ENCODE data around the gene CBFA2T2.

GRCh38 chr20:33460711-33461110 is 29.2 kb upstream of the CBFA2T2 start:
- TF ChIP-seq, protein P1, sequence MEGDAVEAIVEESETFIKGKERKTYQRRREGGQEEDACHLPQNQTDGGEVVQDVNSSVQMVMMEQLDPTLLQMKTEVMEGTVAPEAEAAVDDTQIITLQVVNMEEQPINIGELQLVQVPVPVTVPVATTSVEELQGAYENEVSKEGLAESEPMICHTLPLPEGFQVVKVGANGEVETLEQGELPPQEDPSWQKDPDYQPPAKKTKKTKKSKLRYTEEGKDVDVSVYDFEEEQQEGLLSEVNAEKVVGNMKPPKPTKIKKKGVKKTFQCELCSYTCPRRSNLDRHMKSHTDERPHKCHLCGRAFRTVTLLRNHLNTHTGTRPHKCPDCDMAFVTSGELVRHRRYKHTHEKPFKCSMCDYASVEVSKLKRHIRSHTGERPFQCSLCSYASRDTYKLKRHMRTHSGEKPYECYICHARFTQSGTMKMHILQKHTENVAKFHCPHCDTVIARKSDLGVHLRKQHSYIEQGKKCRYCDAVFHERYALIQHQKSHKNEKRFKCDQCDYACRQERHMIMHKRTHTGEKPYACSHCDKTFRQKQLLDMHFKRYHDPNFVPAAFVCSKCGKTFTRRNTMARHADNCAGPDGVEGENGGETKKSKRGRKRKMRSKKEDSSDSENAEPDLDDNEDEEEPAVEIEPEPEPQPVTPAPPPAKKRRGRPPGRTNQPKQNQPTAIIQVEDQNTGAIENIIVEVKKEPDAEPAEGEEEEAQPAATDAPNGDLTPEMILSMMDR (IDR thresholded peaks at IDR 0.05): no peak
- TF ChIP-seq POLR2AphosphoS5 (IDR thresholded peaks at IDR 0.05; ENCODE audit: low read depth, low read length) (no peak), REST (IDR thresholded peaks at IDR 0.05; ENCODE audit: insufficient read depth in 1 of 2, low read depth in 2 of 2, low read length in 1 of 2) (no peak), SIN3A (IDR thresholded peaks at IDR 0.05; ENCODE audit: borderline replicate concordance, insufficient read depth, low read depth, low read length) (no peak)

Measured in Panc1 (cell line).